ENCODE measurements around the gene ALOX12B.
"Not testable (repeated sequence)": the region's sequence is repeated elsewhere in the genome, so short reads cannot be mapped to it uniquely, and the experiment has no call there.

Gene ALOX12B

GRCh38 chr17:8041979-8042378 is 45.5 kb downstream of the ALOX12B start:
- no peak for DNase-seq

GRCh38 chr17:8041249-8041928 is 46.1 kb downstream of the ALOX12B start:
- peak; percentile 19 to 24 for DNase-seq

- no peak for DNase-seq
Measured at GRCh38 chr17:8039611-8040168, 47.8 kb downstream of the ALOX12B start.

GRCh38 chr17:8038954-8039610 is 48.4 kb downstream of the ALOX12B start, which contains the start of gene ALOX15B:
TSS of gene ALOX15B (plus strand) at chr17:8039059. CDS start at chr17:8039156, 97 bp downstream.
- DNase-seq: no peak

GRCh38 chr17:8032442-8032841 is 55.1 kb downstream of the ALOX12B start:
- DNase-seq: no peak

GRCh38 chr17:8031950-8032349 is 55.6 kb downstream of the ALOX12B start:
- no peak for DNase-seq

GRCh38 chr17:8031261-8031661 is 56.3 kb downstream of the ALOX12B start:
- DNase-seq: no peak

GRCh38 chr17:8029121-8029520 is 58.4 kb downstream of the ALOX12B start:
- no peak for DNase-seq

GRCh38 chr17:8025176-8025911 is 62.2 kb downstream of the ALOX12B start:
- no peak for DNase-seq

GRCh38 chr17:8024161-8024560 is 63.4 kb downstream of the ALOX12B start:
- DNase-seq: not testable (repeated sequence)

All from stimulated activated CD4-positive, alpha-beta T cell treated with anti-CD3 and anti-CD28 coated beads, Interleukin-4, amount 100 ng/mL, for 4 hours (primary cell).